ENCODE measurements around the gene SERHL2.
A peak's percentile ranks its signal among the peaks of the same experiment; 100 is the strongest.
"Not testable (repeated sequence)": the region's sequence is repeated elsewhere in the genome, so short reads cannot be mapped to it uniquely, and the experiment has no call there.

The SERHL2 gene

GRCh38 chr22:42613872-42614301 is 60.1 kb downstream of the SERHL2 start:
- Histone ChIP-seq H3K9me3 (ENCODE audit: severe bottlenecking) (no peaks in the 10 kb centered on the region), H3K36me3 (peaks cover 44% of the 10 kb centered on the region), H3K27ac (peak overlapping the region; percentile 98), H3K27me3 (ENCODE audit: insufficient read depth, low read depth, severe bottlenecking) (no peaks in the 10 kb centered on the region), H3K4me3 (ENCODE audit: low read depth, low read length) (peak overlapping the region; percentile 87)
- no peak for TF ChIP-seq CTCF (IDR thresholded peaks at IDR 0.05; ENCODE audit: low read depth, low read length)
- no peak for DNase-seq

- DNase-seq, result peak; percentile 99
- 0 out of 2 replicates have a peak, but pooled peaks have one; percentile 15 for TF ChIP-seq CTCF (IDR thresholded peaks at IDR 0.05; ENCODE audit: low read depth, low read length)
- H3K36me3 ChIP-seq, result peaks cover 39% of the 10 kb centered on the region
These were observed 60.7 kb downstream of the SERHL2 start, which contains the start of gene POLDIP3 for GRCh38 chr22:42614312-42615091. Gene POLDIP3, minus strand, starts transcription at chr22:42614883. Its CDS starts 26 bp downstream, at chr22:42614857.

GRCh38 chr22:42615092-42615859 is 61.5 kb downstream of the SERHL2 start:
- peak overlapping the region; percentile 87 for H3K4me3 ChIP-seq (ENCODE audit: low read depth, low read length)
- no peaks in the 10 kb centered on the region for H3K27me3 ChIP-seq (ENCODE audit: insufficient read depth, low read depth, severe bottlenecking)
- TF ChIP-seq CTCF (IDR thresholded peaks at IDR 0.05; ENCODE audit: low read depth, low read length), result no peak
- H3K36me3 ChIP-seq, result peaks cover 35% of the 10 kb centered on the region
- peak; percentile 92 for DNase-seq
- no peaks in the 10 kb centered on the region for H3K9me3 ChIP-seq (ENCODE audit: severe bottlenecking)
- H3K27ac ChIP-seq, result peak overlapping the region; percentile 98

More at GRCh38 chr22:42614312-42615091, 60.7 kb downstream of the SERHL2 start, which contains the start of gene POLDIP3:
- Histone ChIP-seq H3K9me3 (ENCODE audit: severe bottlenecking) (no peaks in the 10 kb centered on the region), H3K4me3 (ENCODE audit: low read depth, low read length) (peak within 1 kb of the TSS; percentile 87), H3K27ac (peak within 1 kb of the TSS; percentile 98), H3K27me3 (ENCODE audit: insufficient read depth, low read depth, severe bottlenecking) (no peaks in the 10 kb centered on the region)

GRCh38 chr22:42615860-42616175 is 62.1 kb downstream of the SERHL2 start:
- peak overlapping the region; percentile 98 for H3K27ac ChIP-seq
- not testable (repeated sequence) for H3K9me3 ChIP-seq (ENCODE audit: severe bottlenecking); H3K27me3 ChIP-seq (ENCODE audit: insufficient read depth, low read depth, severe bottlenecking); DNase-seq
- peak overlapping the region; percentile 87 for H3K4me3 ChIP-seq (ENCODE audit: low read depth, low read length)
- H3K36me3 ChIP-seq, result peaks cover 30% of the 10 kb centered on the region

GRCh38 chr22:42617155-42617983 is 63.6 kb downstream of the SERHL2 start:
- no peak overlapping the region for H3K27ac ChIP-seq
- H3K27me3 ChIP-seq (ENCODE audit: insufficient read depth, low read depth, severe bottlenecking), result no peaks in the 10 kb centered on the region
- H3K36me3 ChIP-seq, result peaks cover 16% of the 10 kb centered on the region
- no peak for TF ChIP-seq CTCF (IDR thresholded peaks at IDR 0.05; ENCODE audit: low read depth, low read length)
- H3K9me3 ChIP-seq (ENCODE audit: severe bottlenecking), result no peaks in the 10 kb centered on the region
- no peak overlapping the region for H3K4me3 ChIP-seq (ENCODE audit: low read depth, low read length)
- no peak for DNase-seq
